ENCODE measurements around the gene TENT4B.
A peak's percentile ranks its signal among the peaks of the same experiment; 100 is the strongest.

The TENT4B gene

DNA sequence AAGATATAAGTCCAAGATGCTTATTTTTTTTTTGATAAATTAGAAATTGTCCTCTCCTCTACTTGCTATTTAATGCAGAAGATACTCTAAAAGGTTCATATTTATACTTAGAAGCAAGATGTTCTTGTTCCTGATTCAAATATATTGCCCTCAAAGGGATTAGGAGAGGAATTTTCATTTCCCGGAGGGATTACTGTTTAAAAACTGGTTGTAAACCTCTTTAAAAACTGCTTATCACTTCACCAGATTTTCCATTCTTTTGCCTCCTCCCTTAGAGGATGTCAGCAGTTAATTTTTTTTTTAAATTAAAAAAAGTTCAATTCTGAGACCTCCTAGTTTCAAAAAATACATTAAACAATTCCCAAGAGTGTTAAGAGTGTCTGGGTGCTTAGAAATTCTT lies 2.8 kb downstream of the TENT4B start:
- Mint-ChIP-seq H3K9me3 (no peaks in the 10 kb centered on the region), H3K4me1 (peaks cover 51% of the 10 kb centered on the region), H3K4me3 (peak overlapping the region; percentile 82 to 86 (median 84)), H3K27me3 (ENCODE audit: low read depth) (peaks cover 2% of the 10 kb centered on the region), H3K36me3 (ENCODE audit: low read depth) (peaks cover 13% of the 10 kb centered on the region), H3K27ac (peak overlapping the region; percentile 45 to 84 (median 50))
- TF ChIP-seq, protein P1, sequence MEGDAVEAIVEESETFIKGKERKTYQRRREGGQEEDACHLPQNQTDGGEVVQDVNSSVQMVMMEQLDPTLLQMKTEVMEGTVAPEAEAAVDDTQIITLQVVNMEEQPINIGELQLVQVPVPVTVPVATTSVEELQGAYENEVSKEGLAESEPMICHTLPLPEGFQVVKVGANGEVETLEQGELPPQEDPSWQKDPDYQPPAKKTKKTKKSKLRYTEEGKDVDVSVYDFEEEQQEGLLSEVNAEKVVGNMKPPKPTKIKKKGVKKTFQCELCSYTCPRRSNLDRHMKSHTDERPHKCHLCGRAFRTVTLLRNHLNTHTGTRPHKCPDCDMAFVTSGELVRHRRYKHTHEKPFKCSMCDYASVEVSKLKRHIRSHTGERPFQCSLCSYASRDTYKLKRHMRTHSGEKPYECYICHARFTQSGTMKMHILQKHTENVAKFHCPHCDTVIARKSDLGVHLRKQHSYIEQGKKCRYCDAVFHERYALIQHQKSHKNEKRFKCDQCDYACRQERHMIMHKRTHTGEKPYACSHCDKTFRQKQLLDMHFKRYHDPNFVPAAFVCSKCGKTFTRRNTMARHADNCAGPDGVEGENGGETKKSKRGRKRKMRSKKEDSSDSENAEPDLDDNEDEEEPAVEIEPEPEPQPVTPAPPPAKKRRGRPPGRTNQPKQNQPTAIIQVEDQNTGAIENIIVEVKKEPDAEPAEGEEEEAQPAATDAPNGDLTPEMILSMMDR (IDR thresholded peaks at IDR 0.05; ENCODE audit: unreplicated experiment in 3 of 3) = no peak

DNA sequence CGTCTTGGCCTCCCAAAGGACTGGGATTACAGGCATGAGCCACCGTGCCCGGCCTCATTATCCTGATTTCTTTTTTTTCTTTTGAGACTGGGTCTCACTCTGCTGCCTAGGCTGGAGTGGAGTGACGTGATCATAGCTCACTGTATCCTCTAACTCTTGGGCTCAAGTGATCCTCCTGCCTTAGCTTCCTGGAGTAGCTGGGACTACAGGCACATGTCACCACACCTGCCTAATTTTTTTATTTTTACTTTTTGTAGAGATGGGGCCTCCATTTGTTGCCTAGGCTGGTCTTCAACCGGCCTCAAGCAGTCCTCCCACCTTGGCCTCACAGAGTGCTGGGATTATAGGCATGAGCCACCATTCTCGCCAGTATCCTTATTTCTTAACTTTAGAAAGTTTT lies 3.5 kb downstream of the TENT4B start:
- Mint-ChIP-seq H3K9me3 (no peaks in the 10 kb centered on the region), H3K4me1 (peaks cover 51% of the 10 kb centered on the region), H3K27ac (no peak overlapping the region), H3K27me3 (ENCODE audit: low read depth) (no peaks in the 10 kb centered on the region), H3K36me3 (ENCODE audit: low read depth) (peaks cover 13% of the 10 kb centered on the region), H3K4me3 (peak overlapping the region; percentile 43 to 66 (median 66))
- TF ChIP-seq, protein P1 (IDR thresholded peaks at IDR 0.05; ENCODE audit: unreplicated experiment in 3 of 3) = no peak

DNA sequence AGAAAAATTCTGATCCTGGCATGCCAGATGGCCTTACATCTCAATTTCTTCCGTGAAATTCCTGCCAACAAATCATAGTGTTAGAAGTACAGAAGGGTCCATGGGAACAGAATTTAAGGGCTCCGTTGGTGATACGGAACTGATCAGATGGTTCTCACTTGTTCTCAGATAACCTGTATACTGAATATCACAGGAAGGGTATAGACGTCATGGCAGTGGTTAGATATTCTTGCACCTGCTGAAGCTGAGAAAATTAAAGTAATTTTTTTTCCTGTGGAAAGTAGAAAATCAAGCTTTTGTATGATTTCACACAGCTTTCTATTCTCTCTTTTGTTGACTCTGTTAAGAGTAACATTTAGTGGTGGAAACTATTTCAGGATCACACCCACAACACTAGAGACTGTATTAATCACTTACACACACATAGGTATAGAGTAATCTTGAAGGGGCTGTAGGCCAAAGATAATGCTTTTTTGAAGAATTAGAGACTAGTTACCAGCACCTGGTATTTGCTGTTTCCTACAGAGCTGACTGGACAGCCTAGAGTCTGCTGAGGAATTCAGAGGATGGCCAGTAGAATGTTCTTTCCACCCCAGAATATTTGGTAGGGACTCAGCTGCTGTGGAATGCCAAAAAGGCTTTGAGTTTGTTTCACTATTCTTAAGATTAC lies 7.5 kb downstream of the TENT4B start:
- Mint-ChIP-seq H3K27ac (no peak overlapping the region), H3K36me3 (ENCODE audit: low read depth) (peaks cover 16% of the 10 kb centered on the region), H3K9me3 (no peaks in the 10 kb centered on the region), H3K4me3 (no peak overlapping the region), H3K4me1 (peaks cover 35% of the 10 kb centered on the region), H3K27me3 (ENCODE audit: low read depth) (no peaks in the 10 kb centered on the region)
- TF ChIP-seq, protein P1 (IDR thresholded peaks at IDR 0.05; ENCODE audit: unreplicated experiment in 3 of 3) = no peak

DNA sequence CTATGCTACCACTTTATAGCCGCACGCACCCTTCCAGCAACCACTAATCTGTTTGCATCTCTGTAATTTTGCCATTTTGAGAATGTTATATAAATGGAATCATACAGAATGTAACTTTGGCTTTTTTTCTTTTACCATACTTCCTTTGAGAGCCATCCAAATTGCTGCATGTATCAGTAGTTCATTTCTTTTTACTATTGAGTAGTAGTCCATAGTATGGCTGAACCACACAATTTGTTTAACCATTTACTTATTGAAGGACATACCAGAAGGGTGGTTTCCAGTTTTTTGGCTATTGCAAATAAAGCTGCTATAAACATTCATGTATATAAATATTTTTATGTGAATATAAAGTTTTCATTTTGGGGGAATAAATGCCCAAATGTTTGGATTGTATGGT lies 8.8 kb downstream of the TENT4B start:
- TF ChIP-seq, protein P1 (IDR thresholded peaks at IDR 0.05; ENCODE audit: unreplicated experiment in 3 of 3) = no peak
- H3K9me3 Mint-ChIP-seq = no peaks in the 10 kb centered on the region
- peaks cover 16% of the 10 kb centered on the region for H3K36me3 Mint-ChIP-seq (ENCODE audit: low read depth)
- no peak overlapping the region for H3K27ac Mint-ChIP-seq
- H3K27me3 Mint-ChIP-seq (ENCODE audit: low read depth) = no peaks in the 10 kb centered on the region
- H3K4me3 Mint-ChIP-seq = no peak overlapping the region
- peaks cover 29% of the 10 kb centered on the region for H3K4me1 Mint-ChIP-seq

DNA sequence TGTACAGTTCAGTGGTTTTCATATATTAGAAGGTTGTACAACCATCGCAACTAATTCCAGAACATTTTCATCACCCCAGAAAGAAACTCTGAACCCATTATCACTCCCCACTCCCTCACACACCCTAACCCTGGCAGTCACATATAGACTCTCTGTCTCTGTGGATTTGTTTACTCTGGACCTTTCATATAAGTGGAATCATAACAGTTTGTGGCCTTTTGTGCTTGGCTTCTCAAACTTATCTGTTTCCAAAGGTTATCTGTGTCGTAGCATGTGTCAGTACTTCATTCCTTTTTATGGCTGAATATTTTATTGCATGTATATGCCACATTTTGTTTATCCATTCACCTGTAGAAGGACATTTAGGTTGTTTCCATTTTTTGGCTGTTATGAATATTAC lies 12.4 kb downstream of the TENT4B start:
- TF ChIP-seq, protein P1 (IDR thresholded peaks at IDR 0.05; ENCODE audit: unreplicated experiment in 3 of 3) = no peak
- H3K4me3 Mint-ChIP-seq = no peak overlapping the region
- H3K27me3 Mint-ChIP-seq (ENCODE audit: low read depth) = no peaks in the 10 kb centered on the region
- peak overlapping the region in 2 of 3 experiments; percentile 10 to 39 for H3K27ac Mint-ChIP-seq
- H3K36me3 Mint-ChIP-seq (ENCODE audit: low read depth) = peaks cover 8% of the 10 kb centered on the region
- H3K4me1 Mint-ChIP-seq = peaks cover 26% of the 10 kb centered on the region
- H3K9me3 Mint-ChIP-seq = no peaks in the 10 kb centered on the region
